NT2/D1 (cell line): ENCODE data around the gene CSTB.

ENCODE experiments used
- YY1 ChIP-seq: IDR thresholded peaks from 2 replicates; pipeline ENCODE4 v1.6.1; 2011; ENCODE audit not compliant: insufficient read length, insufficient read depth
- ZNF274 ChIP-seq: IDR thresholded peaks from 2 replicates; pipeline ENCODE4 v1.6.1; 2011; ENCODE audit warnings: mild to moderate bottlenecking, low read depth, low read length

DNA sequence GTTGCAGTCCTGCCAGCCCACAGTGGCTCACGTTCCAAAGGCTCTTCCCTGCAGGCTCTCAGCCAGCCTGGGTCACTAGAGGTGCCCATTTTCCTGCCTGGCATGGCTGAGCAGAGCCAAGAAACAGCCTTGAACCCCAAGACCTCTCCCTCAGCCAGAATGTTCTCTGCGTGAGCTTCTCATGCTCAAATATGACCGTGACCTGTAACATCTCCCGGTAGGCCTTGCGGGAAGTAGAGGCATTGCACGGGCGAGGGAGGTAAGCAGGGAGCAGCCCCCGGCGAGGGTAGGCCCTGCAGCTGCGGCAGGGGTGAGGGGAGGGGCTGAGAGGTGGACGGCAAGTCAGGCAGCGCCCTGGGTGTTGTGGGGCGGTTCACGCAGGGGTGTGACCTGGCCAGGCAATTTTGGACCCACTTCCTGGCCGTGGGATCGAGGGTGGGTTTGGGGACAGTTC lies 33.3 kb upstream of the CSTB start:
- TF ChIP-seq ZNF274 (no peak), YY1 (no peak)
